Breast epithelium (tissue), 4 donors: ENCODE measurements around the gene ELMOD2. TPM values are rescaled to one million over a fixed set of nuclear protein-coding genes. Genes with fewer than 3 reads are reported as not detected.

Experiments used
- DNase-seq, 2 donors: peaks; one replicate each; pipeline ENCODE4 v3.0.0-alpha.2; 2019; ENCODE audit warnings: low spot score in 2 of 2
- H3K27ac ChIP-seq, 2 donors: fragments of 200-600 bp; sonication (generic) in 1 of 2; one replicate each; pipeline ENCODE4 v1.5.1; 2016 to 2019; ENCODE audit warnings: mild to moderate bottlenecking in 1 of 2
- H3K27me3 ChIP-seq, 2 donors: fragments of 200-600 bp; sonication (generic) in 1 of 2; one replicate each; pipeline versions ENCODE4 v1.5.1 to v1.6.0; 2017 to 2019; ENCODE audit warnings: control low read depth in 1 of 2, mild to moderate bottlenecking in 1 of 2
- H3K36me3 ChIP-seq: fragments of 200-600 bp; one replicate; pipeline ENCODE4 v1.5.1; 2019
- H3K4me1 ChIP-seq, 2 donors: fragments of 200-600 bp; sonication (generic); one replicate each; pipeline ENCODE4 v1.5.1; 2016 to 2019; ENCODE audit warnings: control low read depth in 1 of 2
- H3K4me3 ChIP-seq, 3 donors: fragments of 200-600 bp; sonication (generic); 1 replicate in 2 of 3; 2 replicates in 1 of 3; pipeline ENCODE4 v1.5.1; 2016 to 2019; ENCODE audit warnings: mild to moderate bottlenecking in 3 of 3, moderate library complexity in 2 of 3
- H3K9me3 ChIP-seq, 2 donors: fragments of 200-600 bp; sonication (generic) in 1 of 2; one replicate each; pipeline ENCODE4 v1.5.1; 2016 to 2019; ENCODE audit warnings: control low read depth in 1 of 2
- POLR2A ChIP-seq: fragments of 450-650 bp; IDR thresholded peaks from one replicate; pipeline ENCODE4 v1.6.1; 2016; ENCODE audit warnings: antibody characterized with exemption, mild to moderate bottlenecking, moderate library complexity
- POLR2AphosphoS5 ChIP-seq, 3 donors: sonication (generic); formaldehyde crosslinking; IDR thresholded peaks; one replicate each; pipeline ENCODE4 v1.6.1; 2017; ENCODE audit warnings: antibody characterized with exemption in 3 of 3
- intact Hi-C: fragments of 100-400 bp; cut with DNase I; formaldehyde crosslinking; loops from one replicate; pipeline ENCODE4 v1.15.1; 2023; ENCODE audit warnings: low total_unique reads
- total RNA-seq, 3 donors: library from RNA; depleted of rRNA; stranded (reverse); fragments of >200 nt; gene quantifications; one replicate each; pipeline ENCODE4 v1.1.0, GENCODE V29; 2016
- TF ChIP-seq, protein P1 (sequence below), 3 donors: fragments of 450-650 bp; IDR thresholded peaks; one replicate each; pipeline ENCODE4 v1.5.1; 2016 to 2017; ENCODE audit warnings: antibody characterized with exemption in 3 of 3, mild to moderate bottlenecking in 3 of 3, moderate library complexity in 3 of 3

ELMOD2 gene
- total RNA-seq, 3 donors from 2014 or later: 16.7 to 37.8 (median 19.0) TPM

DNA sequence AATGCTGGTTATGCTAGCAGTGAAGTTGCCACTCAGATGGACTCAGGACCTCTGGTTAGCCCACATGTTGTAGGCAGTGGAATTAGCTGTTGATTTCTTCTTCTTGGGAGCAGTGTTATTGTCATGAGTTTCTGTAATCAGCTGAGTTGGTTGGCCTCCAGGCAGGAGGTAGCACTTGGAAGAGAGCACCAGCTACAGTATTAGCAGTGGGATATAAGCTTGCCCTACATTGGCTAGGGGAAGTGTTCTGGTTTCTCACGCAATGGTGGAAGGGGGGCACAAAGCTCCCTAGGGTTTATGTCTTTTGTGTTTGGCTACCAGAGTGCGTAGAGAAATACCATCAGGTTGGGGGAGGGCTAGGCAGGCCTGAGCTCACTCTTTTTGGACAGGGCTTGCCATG lies 78.7 kb downstream of the ELMOD2 start:
- H3K4me3 ChIP-seq: no peak overlapping the region
- no peak for DNase-seq
- H3K9me3 ChIP-seq: no peaks in the 10 kb centered on the region
- TF ChIP-seq POLR2A: no peak
- TF ChIP-seq, protein P1, sequence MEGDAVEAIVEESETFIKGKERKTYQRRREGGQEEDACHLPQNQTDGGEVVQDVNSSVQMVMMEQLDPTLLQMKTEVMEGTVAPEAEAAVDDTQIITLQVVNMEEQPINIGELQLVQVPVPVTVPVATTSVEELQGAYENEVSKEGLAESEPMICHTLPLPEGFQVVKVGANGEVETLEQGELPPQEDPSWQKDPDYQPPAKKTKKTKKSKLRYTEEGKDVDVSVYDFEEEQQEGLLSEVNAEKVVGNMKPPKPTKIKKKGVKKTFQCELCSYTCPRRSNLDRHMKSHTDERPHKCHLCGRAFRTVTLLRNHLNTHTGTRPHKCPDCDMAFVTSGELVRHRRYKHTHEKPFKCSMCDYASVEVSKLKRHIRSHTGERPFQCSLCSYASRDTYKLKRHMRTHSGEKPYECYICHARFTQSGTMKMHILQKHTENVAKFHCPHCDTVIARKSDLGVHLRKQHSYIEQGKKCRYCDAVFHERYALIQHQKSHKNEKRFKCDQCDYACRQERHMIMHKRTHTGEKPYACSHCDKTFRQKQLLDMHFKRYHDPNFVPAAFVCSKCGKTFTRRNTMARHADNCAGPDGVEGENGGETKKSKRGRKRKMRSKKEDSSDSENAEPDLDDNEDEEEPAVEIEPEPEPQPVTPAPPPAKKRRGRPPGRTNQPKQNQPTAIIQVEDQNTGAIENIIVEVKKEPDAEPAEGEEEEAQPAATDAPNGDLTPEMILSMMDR (IDR thresholded peaks at IDR 0.05): no peak
- no peak for TF ChIP-seq POLR2AphosphoS5 (IDR thresholded peaks at IDR 0.05)
- intact Hi-C loops: no loop called here
- no peak overlapping the region for H3K27ac ChIP-seq
- H3K36me3 ChIP-seq: no peaks in the 10 kb centered on the region
- no peaks in the 10 kb centered on the region for H3K27me3 ChIP-seq
- H3K4me1 ChIP-seq: no peaks in the 10 kb centered on the region

DNA sequence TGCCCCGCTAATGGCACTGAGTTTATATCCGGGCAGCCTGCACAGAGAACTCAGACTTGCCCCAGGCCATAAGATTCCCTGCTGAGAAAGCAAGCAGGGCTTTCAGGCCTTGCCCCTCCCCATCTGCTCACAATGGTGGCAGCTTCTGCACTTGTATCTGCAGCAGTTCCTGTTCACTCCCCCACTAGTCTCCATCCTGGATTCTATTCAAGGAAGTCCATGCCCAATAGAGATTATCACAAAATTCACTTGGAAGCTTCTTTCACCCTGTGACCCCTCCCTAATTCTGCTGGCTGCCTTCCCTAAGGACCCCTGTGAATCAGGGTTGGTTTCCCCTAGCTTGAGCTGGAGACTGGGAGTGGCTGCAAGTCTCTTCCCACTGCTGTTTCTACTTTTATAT lies 79.3 kb downstream of the ELMOD2 start:
- Histone ChIP-seq H3K9me3 (no peaks in the 10 kb centered on the region), H3K4me1 (no peaks in the 10 kb centered on the region), H3K36me3 (no peaks in the 10 kb centered on the region), H3K27me3 (no peaks in the 10 kb centered on the region), H3K4me3 (no peak overlapping the region), H3K27ac (no peak overlapping the region)
- TF ChIP-seq POLR2A (no peak), POLR2AphosphoS5 (IDR thresholded peaks at IDR 0.05) (no peak)
- TF ChIP-seq, protein P1 (IDR thresholded peaks at IDR 0.05): no peak
- intact Hi-C loops: no loop called here
- DNase-seq: no peak

Other genes starting within 250 kb of the ELMOD2 start
- 10 to 100 TPM; 44.6 to 64.0 (median 47.5) TPM for gene SCOC, start 150.5 kb upstream of the ELMOD2 start, total RNA-seq
- 1 to 10 TPM in 2 of 3 donors, under 1 TPM in 1; 0.32 to 5.2 (median 1.6) TPM for gene CLGN, start 96.5 kb upstream of the ELMOD2 start, total RNA-seq
- gene MGAT4D, start 25.9 kb upstream of the ELMOD2 start, total RNA-seq: not detected
- gene UCP1, start 44.8 kb downstream of the ELMOD2 start, total RNA-seq: 1 to 10 TPM in 1 of 3 donors, under 1 TPM in 1, not detected in 1; 0.29 to 1.3 TPM
- 100 to 1,000 TPM in 2 of 3 donors, 10 to 100 TPM in 1; 28.3 to 195 (median 152) TPM for gene TBC1D9, start 232.2 kb downstream of the ELMOD2 start, total RNA-seq